OCI-LY1 (cell line): Measurements from ENCODE around the gene TEX50.
"Not testable (repeated sequence)": the region's sequence is repeated elsewhere in the genome, so short reads cannot be mapped to it uniquely, and the experiment has no call there.

Source experiments
- H2AFZ ChIP-seq: fragments of 200-600 bp; sonication (generic), shearing (Covaris generic); 2 replicates; pipeline ENCODE4 v1.6.0; 2014; ENCODE audit warnings: antibody characterized with exemption, mild to moderate bottlenecking, low read length
- H3F3A ChIP-seq: fragments of 200-600 bp; sonication (generic), shearing (Covaris generic); 2 replicates; pipeline ENCODE4 v1.6.0; 2014; ENCODE audit warnings: mild to moderate bottlenecking, antibody characterized with exemption, low read length, moderate library complexity; ENCODE audit not compliant: insufficient read depth
- H3K27ac ChIP-seq: fragments of 200-600 bp; sonication (generic); 2 replicates; pipeline ENCODE4 v1.5.1; 2014; ENCODE audit warnings: low read length, mixed run types, mild to moderate bottlenecking, low read depth; ENCODE audit not compliant: poor library complexity, severe bottlenecking
- H3K27me3 ChIP-seq: fragments of 200-600 bp; sonication (generic); 2 replicates; pipeline ENCODE4 v1.6.0; 2014; ENCODE audit warnings: antibody characterized with exemption, mild to moderate bottlenecking, low read length, moderate library complexity; ENCODE audit not compliant: insufficient read depth
- H3K36me3 ChIP-seq: fragments of 200-600 bp; sonication (generic); 2 replicates; pipeline ENCODE4 v1.6.1; 2014; ENCODE audit warnings: mild to moderate bottlenecking, antibody characterized with exemption, low read length, moderate library complexity, mixed read lengths; ENCODE audit not compliant: insufficient read depth
- H3K4me1 ChIP-seq: fragments of 200-600 bp; sonication (generic); 2 replicates; pipeline ENCODE4 v1.5.1; 2014; ENCODE audit warnings: mild to moderate bottlenecking, low read length, moderate library complexity; ENCODE audit not compliant: insufficient read depth, severe bottlenecking
- H3K4me2 ChIP-seq: fragments of 200-600 bp; sonication (generic), shearing (Covaris generic); 2 replicates; pipeline ENCODE4 v1.6.1; 2014; ENCODE audit warnings: low read length
- H3K4me3 ChIP-seq: fragments of 200-600 bp; sonication (generic); 2 replicates; pipeline ENCODE4 v1.5.1; 2014; ENCODE audit warnings: low read length, low read depth, mild to moderate bottlenecking, mixed read lengths; ENCODE audit not compliant: poor library complexity, severe bottlenecking
- H3K79me2 ChIP-seq: fragments of 200-600 bp; shearing (Covaris generic); 2 replicates; pipeline ENCODE4 v1.6.1; 2016; ENCODE audit warnings: mixed run types, low read length, mixed read lengths; ENCODE audit not compliant: insufficient read depth
- H3K9ac ChIP-seq: fragments of 200-600 bp; sonication (generic), shearing (Covaris generic); 2 replicates; pipeline ENCODE4 v1.6.1; 2014; ENCODE audit warnings: mild to moderate bottlenecking, low read length, mixed read lengths
- H3K9me2 ChIP-seq: fragments of 200-600 bp; sonication (generic), shearing (Covaris generic); 2 replicates; pipeline ENCODE4 v1.6.1; 2014; ENCODE audit warnings: low read depth, mild to moderate bottlenecking, low read length, mixed read lengths
- H3K9me3 ChIP-seq: fragments of 200-600 bp; shearing (Covaris generic); 2 replicates; pipeline ENCODE4 v1.6.1; 2014; ENCODE audit warnings: low read length, mixed read lengths
- H4K20me1 ChIP-seq: fragments of 200-600 bp; sonication (generic), shearing (Covaris generic); 2 replicates; pipeline ENCODE4 v1.6.0; 2016; ENCODE audit warnings: mild to moderate bottlenecking, low read length; ENCODE audit not compliant: insufficient read depth
- EZH2 ChIP-seq: fragments of 200-600 bp; sonication (generic), shearing (Covaris generic); IDR thresholded peaks from 2 replicates; pipeline ENCODE4 v1.8.0; 2017; ENCODE audit warnings: borderline replicate concordance, mixed run types, mild to moderate bottlenecking, antibody characterized with exemption, low read length, moderate library complexity, mixed read lengths
- TF ChIP-seq, protein P1 (sequence below): fragments of 200-600 bp; sonication (generic), shearing (Covaris generic); IDR thresholded peaks from 2 replicates; pipeline ENCODE4 v1.5.1; 2017; ENCODE audit warnings: mild to moderate bottlenecking, antibody characterized with exemption, low read length, moderate library complexity, mixed read lengths

Gene TEX50

DNA sequence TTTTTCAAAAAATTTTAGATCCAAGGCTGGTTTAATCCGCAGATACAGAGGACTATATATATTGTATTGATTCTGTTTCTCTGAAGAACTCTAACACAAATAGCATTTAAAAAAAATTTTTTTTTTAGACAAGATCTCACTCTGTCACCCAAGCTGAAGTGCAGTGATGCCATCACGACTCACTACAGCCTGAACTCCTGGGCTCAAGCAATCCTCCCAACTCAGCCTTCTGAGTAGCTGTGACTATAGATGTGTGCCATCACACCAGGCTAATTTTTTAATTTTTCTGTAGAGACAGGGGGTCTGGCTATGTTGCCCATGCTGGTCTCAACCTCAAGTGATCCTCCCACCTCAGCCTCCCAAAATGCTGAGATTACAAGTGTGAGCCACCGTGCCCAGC lies 31.5 kb downstream of the TEX50 start:
- Histone ChIP-seq H2AFZ (no peak overlapping the region), H3K4me3 (no peak overlapping the region), H3K9me2 (no peaks in the 10 kb centered on the region), H3K9ac (no peak overlapping the region), H4K20me1 (no peaks in the 10 kb centered on the region), H3K36me3 (no peaks in the 10 kb centered on the region), H3K4me1 (peaks cover 7% of the 10 kb centered on the region), H3K27ac (no peak overlapping the region), H3K9me3 (no peaks in the 10 kb centered on the region), H3F3A (no peaks in the 10 kb centered on the region), H3K79me2 (no peaks in the 10 kb centered on the region), H3K27me3 (no peaks in the 10 kb centered on the region), H3K4me2 (no peak overlapping the region)
- TF ChIP-seq, protein P1, sequence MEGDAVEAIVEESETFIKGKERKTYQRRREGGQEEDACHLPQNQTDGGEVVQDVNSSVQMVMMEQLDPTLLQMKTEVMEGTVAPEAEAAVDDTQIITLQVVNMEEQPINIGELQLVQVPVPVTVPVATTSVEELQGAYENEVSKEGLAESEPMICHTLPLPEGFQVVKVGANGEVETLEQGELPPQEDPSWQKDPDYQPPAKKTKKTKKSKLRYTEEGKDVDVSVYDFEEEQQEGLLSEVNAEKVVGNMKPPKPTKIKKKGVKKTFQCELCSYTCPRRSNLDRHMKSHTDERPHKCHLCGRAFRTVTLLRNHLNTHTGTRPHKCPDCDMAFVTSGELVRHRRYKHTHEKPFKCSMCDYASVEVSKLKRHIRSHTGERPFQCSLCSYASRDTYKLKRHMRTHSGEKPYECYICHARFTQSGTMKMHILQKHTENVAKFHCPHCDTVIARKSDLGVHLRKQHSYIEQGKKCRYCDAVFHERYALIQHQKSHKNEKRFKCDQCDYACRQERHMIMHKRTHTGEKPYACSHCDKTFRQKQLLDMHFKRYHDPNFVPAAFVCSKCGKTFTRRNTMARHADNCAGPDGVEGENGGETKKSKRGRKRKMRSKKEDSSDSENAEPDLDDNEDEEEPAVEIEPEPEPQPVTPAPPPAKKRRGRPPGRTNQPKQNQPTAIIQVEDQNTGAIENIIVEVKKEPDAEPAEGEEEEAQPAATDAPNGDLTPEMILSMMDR, result no peak
- TF ChIP-seq EZH2, result no peak

DNA sequence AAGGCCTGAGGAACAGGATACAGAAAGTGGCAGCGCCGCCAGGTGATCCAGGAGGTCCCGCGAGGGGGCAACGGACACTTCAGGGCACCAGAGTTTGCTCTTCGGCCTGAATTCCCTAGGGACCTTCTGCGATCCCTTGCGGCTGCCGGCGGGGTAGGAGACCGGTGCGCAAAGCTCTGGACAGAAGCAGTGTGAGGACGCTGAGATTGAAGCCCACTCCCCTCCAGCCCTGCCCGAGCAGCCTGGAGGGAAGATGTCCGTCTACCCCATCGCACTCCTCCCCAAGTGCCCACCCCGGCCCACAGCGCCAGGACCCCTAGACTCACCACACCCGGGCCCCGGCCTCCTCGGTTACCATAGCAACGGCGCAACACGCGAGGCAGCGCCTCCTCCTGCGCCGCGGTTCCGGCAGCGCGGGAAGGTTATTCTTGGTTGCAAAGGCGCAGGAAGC lies 34.4 kb downstream of the TEX50 start, which contains the start of gene ANKRD45:
Gene ANKRD45 (minus strand): TSS at position 361 of the 451 bp plus-strand sequence. CDS start 10,433 bp downstream, outside the sequence.
- Histone ChIP-seq H3K9ac (no peak within 1 kb of the TSS), H4K20me1 (no peaks in the 10 kb centered on the region), H3K9me3 (no peaks in the 10 kb centered on the region), H3K4me3 (no peak within 1 kb of the TSS), H3K9me2 (no peaks in the 10 kb centered on the region), H3K4me2 (peak within 1 kb of the TSS; percentile 50; the same call in 1 of the 2 replicates), H3F3A (no peaks in the 10 kb centered on the region), H2AFZ (no peak within 1 kb of the TSS), H3K79me2 (no peaks in the 10 kb centered on the region), H3K4me1 (peaks cover 7% of the 10 kb centered on the region), H3K36me3 (no peaks in the 10 kb centered on the region), H3K27ac (no peak within 1 kb of the TSS), H3K27me3 (no peaks in the 10 kb centered on the region)
- TF ChIP-seq, protein P1, result no peak
- TF ChIP-seq EZH2, result no peak

DNA sequence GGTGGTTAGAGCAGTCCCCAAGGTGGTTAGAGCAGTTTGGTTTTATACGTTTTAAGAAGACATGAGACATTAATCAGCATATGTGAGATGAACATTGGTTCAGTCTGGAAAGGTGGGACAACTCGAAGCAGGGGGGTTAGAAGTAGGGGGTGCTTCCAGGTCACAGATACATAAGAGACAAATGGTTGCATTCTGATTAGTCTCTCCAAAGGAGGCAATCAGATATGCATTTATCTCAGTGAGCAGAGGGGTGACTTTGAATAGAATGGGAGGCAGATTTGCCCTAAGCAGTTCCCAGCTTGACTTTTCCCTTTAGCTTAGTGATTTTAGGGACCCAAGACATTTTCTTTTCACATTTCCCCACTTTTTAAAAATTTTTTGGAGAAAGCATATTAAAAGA lies 39.4 kb downstream of the TEX50 start:
- H3K4me2 ChIP-seq, H3K9me2 ChIP-seq, H3K27ac ChIP-seq, H3K36me3 ChIP-seq, H3K27me3 ChIP-seq, H3K4me3 ChIP-seq, H3K9ac ChIP-seq, H4K20me1 ChIP-seq, H2AFZ ChIP-seq, H3K4me1 ChIP-seq, H3K9me3 ChIP-seq, H3K79me2 ChIP-seq, H3F3A ChIP-seq: not testable (repeated sequence)

- H3K4me1 ChIP-seq, H3K79me2 ChIP-seq, H3K36me3 ChIP-seq, H3K27ac ChIP-seq, H4K20me1 ChIP-seq, H3K9ac ChIP-seq, H3K9me2 ChIP-seq, H3K9me3 ChIP-seq, H2AFZ ChIP-seq, H3K4me3 ChIP-seq, H3K27me3 ChIP-seq, H3F3A ChIP-seq, H3K4me2 ChIP-seq: not testable (repeated sequence)
Measured at GRCh38 chr1:173680152-173680551, 45.0 kb downstream of the TEX50 start.
